ENCODE results near the gene CDKAL1. TPM values are rescaled to one million over a fixed set of nuclear protein-coding genes. Genes with fewer than 3 reads are reported as not detected.

The CDKAL1 gene
- total and polyA plus RNA-seq, 4 donors = 2.0 to 12.9 (median 6.7) TPM

DNA sequence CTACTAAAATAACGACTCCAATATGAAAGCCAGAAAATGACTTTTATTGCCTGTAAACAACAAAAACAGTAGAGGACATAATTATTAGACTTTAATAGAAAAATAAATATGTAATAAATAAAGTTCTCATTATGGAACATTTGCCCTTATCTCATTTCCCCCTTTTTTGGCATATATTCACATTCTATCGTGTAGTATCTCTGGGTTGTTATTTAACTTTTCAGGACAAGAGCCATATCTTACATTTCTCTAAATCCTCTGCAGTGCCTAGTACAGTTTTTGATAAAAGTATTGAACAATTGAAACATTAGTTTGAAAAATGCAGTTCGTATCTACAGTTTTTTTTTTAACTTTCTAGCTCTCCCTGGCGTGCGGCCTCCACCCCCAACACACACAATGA, 617.3 kb downstream of the CDKAL1 start:
- Histone ChIP-seq H3K36me3 (ENCODE audit: control insufficient read depth in 4 of 4, insufficient read depth in 3 of 4, low read depth in 1 of 4, low read length in 3 of 4) (no peaks in the 10 kb centered on the region), H3K4me1 (ENCODE audit: control insufficient read depth in 4 of 4, insufficient read depth in 4 of 4, low read length in 3 of 4) (peaks cover 0 to 8% (median 4%) of the 10 kb centered on the region in 4 donors), H3K27ac (ENCODE audit: low read depth in 1 of 2, low read length in 2 of 2) (no peak overlapping the region), H3K27me3 (ENCODE audit: control insufficient read depth in 4 of 4, insufficient read depth in 4 of 4, low read length in 3 of 4) (no peaks in the 10 kb centered on the region), H3K9ac (ENCODE audit: low read depth in 1 of 2, low read length in 2 of 2) (no peak overlapping the region), H3K4me3 (ENCODE audit: low read depth in 1 of 3, low read length in 3 of 3) (no peak overlapping the region), H3K9me3 (ENCODE audit: control insufficient read depth in 4 of 4, low read length in 3 of 4) (no peaks in the 10 kb centered on the region)
- DNase-seq (ENCODE audit: low spot score) = no peak
- TF ChIP-seq, protein P1, sequence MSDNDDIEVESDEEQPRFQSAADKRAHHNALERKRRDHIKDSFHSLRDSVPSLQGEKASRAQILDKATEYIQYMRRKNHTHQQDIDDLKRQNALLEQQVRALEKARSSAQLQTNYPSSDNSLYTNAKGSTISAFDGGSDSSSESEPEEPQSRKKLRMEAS (IDR thresholded peaks at IDR 0.05) = no peak
- TF ChIP-seq JUND (IDR thresholded peaks at IDR 0.05) = no peak
- TF ChIP-seq, protein P2, sequence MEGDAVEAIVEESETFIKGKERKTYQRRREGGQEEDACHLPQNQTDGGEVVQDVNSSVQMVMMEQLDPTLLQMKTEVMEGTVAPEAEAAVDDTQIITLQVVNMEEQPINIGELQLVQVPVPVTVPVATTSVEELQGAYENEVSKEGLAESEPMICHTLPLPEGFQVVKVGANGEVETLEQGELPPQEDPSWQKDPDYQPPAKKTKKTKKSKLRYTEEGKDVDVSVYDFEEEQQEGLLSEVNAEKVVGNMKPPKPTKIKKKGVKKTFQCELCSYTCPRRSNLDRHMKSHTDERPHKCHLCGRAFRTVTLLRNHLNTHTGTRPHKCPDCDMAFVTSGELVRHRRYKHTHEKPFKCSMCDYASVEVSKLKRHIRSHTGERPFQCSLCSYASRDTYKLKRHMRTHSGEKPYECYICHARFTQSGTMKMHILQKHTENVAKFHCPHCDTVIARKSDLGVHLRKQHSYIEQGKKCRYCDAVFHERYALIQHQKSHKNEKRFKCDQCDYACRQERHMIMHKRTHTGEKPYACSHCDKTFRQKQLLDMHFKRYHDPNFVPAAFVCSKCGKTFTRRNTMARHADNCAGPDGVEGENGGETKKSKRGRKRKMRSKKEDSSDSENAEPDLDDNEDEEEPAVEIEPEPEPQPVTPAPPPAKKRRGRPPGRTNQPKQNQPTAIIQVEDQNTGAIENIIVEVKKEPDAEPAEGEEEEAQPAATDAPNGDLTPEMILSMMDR (IDR thresholded peaks at IDR 0.05; ENCODE audit: low read depth, low read length, missing input control) = no peak
- TF ChIP-seq YY1 (IDR thresholded peaks at IDR 0.05) = no peak
- 70% methylated on average over 5 of the region's 5 CpGs for WGBS

DNA sequence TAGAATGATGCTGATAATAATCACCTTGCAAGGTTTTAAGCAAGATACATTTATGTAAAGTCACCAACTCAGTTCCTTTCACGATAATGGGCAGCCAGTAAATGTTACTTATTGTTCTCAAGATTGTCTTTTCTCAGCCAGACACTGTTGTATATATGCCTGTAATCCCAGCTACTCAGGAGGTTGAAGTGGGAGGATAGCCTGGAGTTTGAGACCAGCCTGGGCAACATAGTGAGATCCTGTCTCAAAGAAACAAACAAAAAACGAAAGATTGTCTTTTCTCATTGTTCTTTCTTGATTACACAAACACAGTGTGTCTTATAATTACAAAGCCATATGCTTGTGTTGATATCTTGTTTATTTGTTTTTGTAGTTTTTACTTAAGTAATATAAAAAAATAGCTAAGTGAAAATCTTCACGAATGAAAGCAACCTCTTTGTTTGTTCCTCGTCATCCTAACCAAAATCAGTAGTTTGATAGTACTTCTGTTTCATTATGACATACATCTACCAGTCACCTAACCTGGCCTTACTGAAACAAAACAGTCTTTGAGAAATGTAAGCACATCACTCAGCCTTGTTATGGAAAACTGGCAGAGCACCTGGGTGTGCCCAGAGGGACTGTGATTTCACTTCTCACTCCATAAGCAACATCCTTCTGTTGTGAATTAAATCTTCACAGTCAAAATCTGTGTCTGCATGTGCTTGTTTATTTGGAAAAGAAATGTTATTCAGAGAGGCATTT, 623.1 kb downstream of the CDKAL1 start:
- H3K9ac ChIP-seq (ENCODE audit: low read depth in 1 of 2, low read length in 2 of 2) = no peak overlapping the region
- H3K9me3 ChIP-seq (ENCODE audit: control insufficient read depth in 4 of 4, low read length in 3 of 4) = no peaks in the 10 kb centered on the region
- no peaks in the 10 kb centered on the region for H3K36me3 ChIP-seq (ENCODE audit: control insufficient read depth in 4 of 4, insufficient read depth in 3 of 4, low read depth in 1 of 4, low read length in 3 of 4)
- TF ChIP-seq YY1 (IDR thresholded peaks at IDR 0.05) = no peak
- TF ChIP-seq RXRA (IDR thresholded peaks at IDR 0.05) = no peak
- TF ChIP-seq EGR1 (IDR thresholded peaks at IDR 0.05; ENCODE audit: low read depth in 2 of 2) = no peak
- TF ChIP-seq RAD21 (IDR thresholded peaks at IDR 0.05) = no peak
- TF ChIP-seq, protein P3, sequence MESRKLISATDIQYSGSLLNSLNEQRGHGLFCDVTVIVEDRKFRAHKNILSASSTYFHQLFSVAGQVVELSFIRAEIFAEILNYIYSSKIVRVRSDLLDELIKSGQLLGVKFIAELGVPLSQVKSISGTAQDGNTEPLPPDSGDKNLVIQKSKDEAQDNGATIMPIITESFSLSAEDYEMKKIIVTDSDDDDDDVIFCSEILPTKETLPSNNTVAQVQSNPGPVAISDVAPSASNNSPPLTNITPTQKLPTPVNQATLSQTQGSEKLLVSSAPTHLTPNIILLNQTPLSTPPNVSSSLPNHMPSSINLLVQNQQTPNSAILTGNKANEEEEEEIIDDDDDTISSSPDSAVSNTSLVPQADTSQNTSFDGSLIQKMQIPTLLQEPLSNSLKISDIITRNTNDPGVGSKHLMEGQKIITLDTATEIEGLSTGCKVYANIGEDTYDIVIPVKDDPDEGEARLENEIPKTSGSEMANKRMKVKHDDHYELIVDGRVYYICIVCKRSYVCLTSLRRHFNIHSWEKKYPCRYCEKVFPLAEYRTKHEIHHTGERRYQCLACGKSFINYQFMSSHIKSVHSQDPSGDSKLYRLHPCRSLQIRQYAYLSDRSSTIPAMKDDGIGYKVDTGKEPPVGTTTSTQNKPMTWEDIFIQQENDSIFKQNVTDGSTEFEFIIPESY (IDR thresholded peaks at IDR 0.05) = no peak
- TF ChIP-seq, protein P2 (IDR thresholded peaks at IDR 0.05; ENCODE audit: low read depth, low read length, missing input control) = no peak
- TF ChIP-seq, protein P1 (IDR thresholded peaks at IDR 0.05) = no peak
- no peak for TF ChIP-seq HNF4G (IDR thresholded peaks at IDR 0.05)
- TF ChIP-seq FOXA2 (IDR thresholded peaks at IDR 0.05) = no peak
- DNase-seq (ENCODE audit: low spot score) = no peak
- no peaks in the 10 kb centered on the region for H3K4me1 ChIP-seq (ENCODE audit: control insufficient read depth in 4 of 4, insufficient read depth in 4 of 4, low read length in 3 of 4)
- 88% methylated on average over 4 of the region's 4 CpGs for WGBS
- H3K27me3 ChIP-seq (ENCODE audit: control insufficient read depth in 4 of 4, insufficient read depth in 4 of 4, low read length in 3 of 4) = no peaks in the 10 kb centered on the region
- no peak overlapping the region for H3K27ac ChIP-seq (ENCODE audit: low read depth in 1 of 2, low read length in 2 of 2)
- H3K4me3 ChIP-seq (ENCODE audit: low read depth in 1 of 3, low read length in 3 of 3) = no peak overlapping the region

Measured in liver (tissue), 9 donors.